ENCODE data around the gene SPATA2L. TPM values are rescaled to one million over a fixed set of nuclear protein-coding genes. Genes with fewer than 3 reads are reported as not detected.

Gene SPATA2L
- total and polyA plus RNA-seq, 2 of the 8 experiments (the other 6 are each of a cell fraction or from before 2014, with no cell fraction given) = 9.3 to 12.5 TPM

GRCh38 chr16:89688395-89688794 lies 13.1 kb downstream of the SPATA2L start (continued):
- no peak for TF ChIP-seq SP4 (IDR thresholded peaks at IDR 0.05; ENCODE audit: low read length)

Measured in H1 (cell line).